ENCODE data around the gene LRRTM4. TPM values are rescaled to one million over a fixed set of nuclear protein-coding genes. Genes with fewer than 3 reads are reported as not detected.

LRRTM4 gene
- total RNA-seq, 2 experiments from 2014 or later, result not detected

DNA sequence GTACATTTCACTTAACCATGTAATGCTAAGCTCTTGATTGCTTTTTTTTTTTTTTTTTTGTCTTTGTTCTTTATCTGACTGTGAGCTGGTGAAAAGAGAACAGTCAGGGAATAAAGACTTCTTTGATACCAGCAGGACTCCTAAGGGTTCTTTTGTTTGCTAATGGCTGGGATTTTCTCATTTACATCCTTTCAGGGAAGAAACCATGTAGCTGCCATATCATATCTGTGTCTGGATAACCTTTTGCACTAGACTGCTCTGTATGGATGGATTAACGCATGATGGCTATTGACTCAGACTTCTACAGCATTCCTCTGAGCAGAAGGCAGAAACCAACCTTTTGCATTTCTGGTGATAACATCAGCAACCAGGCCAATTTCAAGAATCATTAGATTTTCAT, 504.0 kb downstream of the LRRTM4 start:
- Histone ChIP-seq H3K4me2 (ENCODE audit: low read length) (no peak overlapping the region), H3K27ac (ENCODE audit: low read depth, low read length, poor library complexity, severe bottlenecking) (no peak overlapping the region), H3K4me1 (ENCODE audit: insufficient read depth, low read length, poor library complexity, severe bottlenecking) (no peaks in the 10 kb centered on the region), H3K9me3 (ENCODE audit: low read length) (no peaks in the 10 kb centered on the region), H3K36me3 (ENCODE audit: insufficient read depth, low read length) (no peaks in the 10 kb centered on the region), H3K9me2 (ENCODE audit: insufficient read depth, low read length) (no peaks in the 10 kb centered on the region), H4K20me1 (ENCODE audit: insufficient read depth, low read length) (no peaks in the 10 kb centered on the region), H3K4me3 (ENCODE audit: low read depth, low read length, poor library complexity, severe bottlenecking) (no peak overlapping the region), H3K79me2 (ENCODE audit: insufficient read depth, low read depth, low read length) (no peaks in the 10 kb centered on the region), H2AFZ (ENCODE audit: low read length) (no peak overlapping the region)
- no TSS peak for BruUV-seq (replicated peaks)
- CTCF ChIA-PET (ENCODE audit: unreplicated experiment), result no interaction called here
- intact Hi-C loops (cut with micrococcal nuclease; ENCODE audit: unreplicated experiment), result no loop called here
- no peak for TF ChIP-seq EZH2phosphoT487 (IDR thresholded peaks at IDR 0.05; ENCODE audit: borderline replicate concordance, low read depth, low read length)
- TF ChIP-seq, protein P1, sequence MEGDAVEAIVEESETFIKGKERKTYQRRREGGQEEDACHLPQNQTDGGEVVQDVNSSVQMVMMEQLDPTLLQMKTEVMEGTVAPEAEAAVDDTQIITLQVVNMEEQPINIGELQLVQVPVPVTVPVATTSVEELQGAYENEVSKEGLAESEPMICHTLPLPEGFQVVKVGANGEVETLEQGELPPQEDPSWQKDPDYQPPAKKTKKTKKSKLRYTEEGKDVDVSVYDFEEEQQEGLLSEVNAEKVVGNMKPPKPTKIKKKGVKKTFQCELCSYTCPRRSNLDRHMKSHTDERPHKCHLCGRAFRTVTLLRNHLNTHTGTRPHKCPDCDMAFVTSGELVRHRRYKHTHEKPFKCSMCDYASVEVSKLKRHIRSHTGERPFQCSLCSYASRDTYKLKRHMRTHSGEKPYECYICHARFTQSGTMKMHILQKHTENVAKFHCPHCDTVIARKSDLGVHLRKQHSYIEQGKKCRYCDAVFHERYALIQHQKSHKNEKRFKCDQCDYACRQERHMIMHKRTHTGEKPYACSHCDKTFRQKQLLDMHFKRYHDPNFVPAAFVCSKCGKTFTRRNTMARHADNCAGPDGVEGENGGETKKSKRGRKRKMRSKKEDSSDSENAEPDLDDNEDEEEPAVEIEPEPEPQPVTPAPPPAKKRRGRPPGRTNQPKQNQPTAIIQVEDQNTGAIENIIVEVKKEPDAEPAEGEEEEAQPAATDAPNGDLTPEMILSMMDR (conservative IDR thresholded peaks at IDR 0.05; ENCODE audit: low read length), result no peak
- DNase-seq (ENCODE audit: low spot score), result no peak
- POLR2A ChIA-PET, result interaction anchor here (0.7 to 0.9 kb wide), 2 partner anchors 1098 to 1561 kb away, joined by 3 read pairs; no protein-coding TSS in a partner anchor

DNA sequence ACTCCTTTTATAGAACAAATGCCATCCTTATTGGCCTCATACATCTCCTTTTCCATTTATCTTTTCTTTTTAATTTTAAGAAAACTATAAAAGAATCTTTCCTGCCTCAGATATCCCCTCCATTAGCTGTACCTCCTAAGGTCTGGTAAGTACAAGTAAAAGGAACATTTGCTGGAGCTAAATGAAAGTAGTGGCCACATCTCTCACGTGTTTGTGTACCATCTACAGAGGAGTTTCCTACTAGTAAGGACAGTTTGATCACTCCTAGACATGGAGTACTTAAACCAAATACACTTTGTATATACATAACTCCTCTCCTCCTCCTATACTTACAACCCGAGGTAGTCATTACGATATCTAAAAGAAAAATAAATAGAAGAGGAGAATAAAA, 504.8 kb downstream of the LRRTM4 start:
- TF ChIP-seq EZH2phosphoT487 (IDR thresholded peaks at IDR 0.05; ENCODE audit: borderline replicate concordance, low read depth, low read length), result no peak
- TF ChIP-seq, protein P1 (conservative IDR thresholded peaks at IDR 0.05; ENCODE audit: low read length), result no peak
- Histone ChIP-seq H3K9me2 (ENCODE audit: insufficient read depth, low read length) (no peaks in the 10 kb centered on the region), H3K36me3 (ENCODE audit: insufficient read depth, low read length) (no peaks in the 10 kb centered on the region), H3K4me2 (ENCODE audit: low read length) (no peak overlapping the region), H3K27ac (ENCODE audit: low read depth, low read length, poor library complexity, severe bottlenecking) (no peak overlapping the region), H3K79me2 (ENCODE audit: insufficient read depth, low read depth, low read length) (no peaks in the 10 kb centered on the region), H4K20me1 (ENCODE audit: insufficient read depth, low read length) (no peaks in the 10 kb centered on the region), H3K4me1 (ENCODE audit: insufficient read depth, low read length, poor library complexity, severe bottlenecking) (no peaks in the 10 kb centered on the region), H3K4me3 (ENCODE audit: low read depth, low read length, poor library complexity, severe bottlenecking) (no peak overlapping the region), H2AFZ (ENCODE audit: low read length) (no peak overlapping the region), H3K9me3 (ENCODE audit: low read length) (no peaks in the 10 kb centered on the region)
- BruUV-seq (replicated peaks), result no TSS peak
- ChIA-PET POLR2A (no interaction called here), CTCF (ENCODE audit: unreplicated experiment) (no interaction called here)
- DNase-seq (ENCODE audit: low spot score), result no peak
- intact Hi-C loops (cut with micrococcal nuclease; ENCODE audit: unreplicated experiment), result no loop called here

DNA sequence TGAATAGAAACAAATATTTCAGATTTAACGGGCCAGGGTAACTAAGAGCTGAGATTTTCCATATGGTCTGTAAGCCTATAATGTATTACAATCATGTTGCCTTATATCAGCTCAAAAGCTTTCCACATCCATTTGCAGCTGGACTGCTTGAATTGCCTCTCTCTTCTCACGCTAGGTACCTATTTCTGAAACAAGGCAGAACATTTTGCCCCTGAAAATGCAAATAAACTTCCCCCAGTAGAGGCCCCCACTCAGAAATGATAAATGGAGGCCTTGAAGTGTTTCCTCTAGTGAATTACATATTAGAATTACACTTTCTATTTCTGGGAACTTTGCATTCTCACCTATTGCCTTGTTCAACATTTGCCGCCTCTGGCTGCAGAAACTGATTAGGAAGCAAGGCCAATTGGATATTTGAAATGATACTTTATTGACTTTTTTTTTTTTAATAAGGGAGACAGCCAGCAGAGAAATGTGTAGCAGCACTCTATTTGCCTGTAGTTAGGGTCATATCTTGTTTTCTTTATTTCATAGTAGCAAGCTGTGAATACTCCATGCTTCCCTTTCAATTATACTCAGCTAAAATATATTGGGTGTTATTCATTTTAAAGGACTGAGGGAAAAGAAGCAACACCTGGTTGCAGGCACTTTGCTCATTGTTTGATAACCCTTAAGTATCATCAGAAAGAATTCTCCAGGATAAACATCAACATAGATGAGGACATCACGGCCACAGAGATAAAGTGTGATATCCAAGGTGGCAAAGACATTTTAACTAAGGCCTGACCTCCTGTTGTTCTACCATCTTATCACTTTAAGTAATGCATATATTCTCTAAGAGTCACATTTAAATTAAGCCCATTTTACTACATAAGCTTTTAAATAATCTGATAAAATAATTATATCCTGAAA, 505.5 kb downstream of the LRRTM4 start:
- Histone ChIP-seq H3K4me1 (ENCODE audit: insufficient read depth, low read length, poor library complexity, severe bottlenecking) (no peaks in the 10 kb centered on the region), H3K4me2 (ENCODE audit: low read length) (no peak overlapping the region), H3K4me3 (ENCODE audit: low read depth, low read length, poor library complexity, severe bottlenecking) (no peak overlapping the region), H3K9me3 (ENCODE audit: low read length) (no peaks in the 10 kb centered on the region), H4K20me1 (ENCODE audit: insufficient read depth, low read length) (no peaks in the 10 kb centered on the region), H3K36me3 (ENCODE audit: insufficient read depth, low read length) (no peaks in the 10 kb centered on the region), H3K27ac (ENCODE audit: low read depth, low read length, poor library complexity, severe bottlenecking) (no peak overlapping the region), H3K9me2 (ENCODE audit: insufficient read depth, low read length) (no peaks in the 10 kb centered on the region), H2AFZ (ENCODE audit: low read length) (no peak overlapping the region), H3K79me2 (ENCODE audit: insufficient read depth, low read depth, low read length) (no peaks in the 10 kb centered on the region)
- ChIA-PET CTCF (ENCODE audit: unreplicated experiment) (no interaction called here), POLR2A (interaction anchor here (0.6 to 0.9 kb wide), 2 partner anchors 8 to 14 kb away, joined by 3 read pairs; no protein-coding TSS in a partner anchor)
- no TSS peak for BruUV-seq (replicated peaks)
- DNase-seq (ENCODE audit: low spot score), result no peak
- no peak for TF ChIP-seq EZH2phosphoT487 (IDR thresholded peaks at IDR 0.05; ENCODE audit: borderline replicate concordance, low read depth, low read length)
- TF ChIP-seq, protein P1 (conservative IDR thresholded peaks at IDR 0.05; ENCODE audit: low read length), result no peak
- intact Hi-C loops (cut with micrococcal nuclease; ENCODE audit: unreplicated experiment), result no loop called here
